AG09309 (cell line): ENCODE data around the gene MAP7D1.

Source experiments
- DNase-seq: peaks from one replicate; pipeline ENCODE4 v3.0.0-alpha.2; 2010; ENCODE audit warnings: low read depth
- H3K4me3 ChIP-seq: 2 replicates; pipeline ENCODE4 v1.5.1; 2011; ENCODE audit warnings: mild to moderate bottlenecking, low read depth, low read length, moderate library complexity; ENCODE audit not compliant: control insufficient read depth
- CTCF ChIP-seq: IDR thresholded peaks from 2 replicates; pipeline ENCODE4 v1.5.1; 2011; ENCODE audit warnings: mild to moderate bottlenecking, low read depth, low read length, inconsistent platforms; ENCODE audit not compliant: insufficient read depth, control insufficient read depth; ENCODE audit errors: missing control alignments

Gene MAP7D1

GRCh38 chr1:36199934-36200741 is 44.2 kb downstream of the MAP7D1 start:
- DNase-seq, result no peak
- H3K4me3 ChIP-seq, result no peak overlapping the region
- TF ChIP-seq CTCF, result no peak

GRCh38 chr1:36203027-36203553 is 47.1 kb downstream of the MAP7D1 start:
- no peak for TF ChIP-seq CTCF
- no peak overlapping the region for H3K4me3 ChIP-seq
- no peak for DNase-seq

- TF ChIP-seq CTCF, result no peak
- DNase-seq, result no peak
Measured at GRCh38 chr1:36203554-36204346, 47.8 kb downstream of the MAP7D1 start.

GRCh38 chr1:36204347-36204909 is 48.5 kb downstream of the MAP7D1 start:
- no peak for TF ChIP-seq CTCF
- no peak for DNase-seq

More at GRCh38 chr1:36203554-36204346, 47.8 kb downstream of the MAP7D1 start:
- no peak overlapping the region for H3K4me3 ChIP-seq

GRCh38 chr1:36206323-36206858 is 50.4 kb downstream of the MAP7D1 start:
- TF ChIP-seq CTCF, result no peak
- no peak for DNase-seq
- H3K4me3 ChIP-seq, result no peak overlapping the region

More at GRCh38 chr1:36204347-36204909, 48.5 kb downstream of the MAP7D1 start:
- no peak overlapping the region for H3K4me3 ChIP-seq

GRCh38 chr1:36207339-36207738 is 51.4 kb downstream of the MAP7D1 start:
- peak; percentile 14 for DNase-seq
- no peak overlapping the region for H3K4me3 ChIP-seq
- no peak for TF ChIP-seq CTCF
